HEK293T (cell line): Measurements from ENCODE around the gene CYP2W1.

Experiments
- CTCF ChIA-PET: fragments of 350-600 bp; formaldehyde crosslinking; extraction: SDS; loops from one replicate; lab custom pipeline; 2021; ENCODE audit warnings: antibody characterized with exemption, inconsistent platforms; lab: Yijun Ruan, JAX
- POLR2A ChIA-PET: fragments of 350-600 bp; formaldehyde crosslinking; extraction: SDS; loops from one replicate; lab custom pipeline; 2020; ENCODE audit warnings: antibody characterized with exemption, inconsistent platforms; lab: Yijun Ruan, JAX
- DNase-seq: peaks from one replicate; pipeline ENCODE4 v3.0.0; 2012; ENCODE audit warnings: mixed read lengths; ENCODE audit errors: extremely low spot score
- ARNT ChIP-seq: fragments of 450-650 bp; IDR thresholded peaks from 2 replicates; pipeline ENCODE4 v1.6.1; 2017; ENCODE audit warnings: mild to moderate bottlenecking
- BHLHE40 ChIP-seq: fragments of 450-650 bp; IDR thresholded peaks from 2 replicates; pipeline ENCODE4 v1.6.1; 2016; ENCODE audit warnings: mild to moderate bottlenecking, moderate library complexity, borderline replicate concordance
- CTBP1 ChIP-seq: fragments of 450-650 bp; IDR thresholded peaks from 2 replicates; pipeline ENCODE4 v1.6.1; 2016; ENCODE audit warnings: borderline replicate concordance
- ELF4 ChIP-seq: fragments of 450-650 bp; IDR thresholded peaks from 2 replicates; pipeline ENCODE4 v1.6.1; 2017; ENCODE audit warnings: antibody characterized with exemption
- FOXA1 ChIP-seq: fragments of 450-650 bp; IDR thresholded peaks from 2 replicates; pipeline ENCODE4 v1.6.1; 2016; ENCODE audit warnings: mild to moderate bottlenecking
- FOXK2 ChIP-seq: fragments of 450-650 bp; IDR thresholded peaks from 2 replicates; pipeline ENCODE4 v1.6.1; 2016; ENCODE audit warnings: mild to moderate bottlenecking
- FOXM1 ChIP-seq: fragments of 450-650 bp; IDR thresholded peaks from 2 replicates; pipeline ENCODE4 v1.6.1; 2017; ENCODE audit warnings: mild to moderate bottlenecking, borderline replicate concordance
- HDGF ChIP-seq: fragments of 450-650 bp; IDR thresholded peaks from 2 replicates; pipeline ENCODE4 v1.6.1; 2017; ENCODE audit warnings: antibody characterized with exemption, borderline replicate concordance
- L3MBTL2 ChIP-seq: fragments of 450-650 bp; conservative IDR thresholded peaks from 2 replicates; pipeline ENCODE4 v1.6.1; 2016; ENCODE audit warnings: mild to moderate bottlenecking
- LEF1 ChIP-seq: fragments of 450-650 bp; IDR thresholded peaks from 2 replicates; pipeline ENCODE4 v1.6.1; 2017; ENCODE audit warnings: mild to moderate bottlenecking, borderline replicate concordance
- NFRKB ChIP-seq: fragments of 450-650 bp; IDR thresholded peaks from 2 replicates; pipeline ENCODE4 v1.6.1; 2016; ENCODE audit warnings: mild to moderate bottlenecking, moderate library complexity
- PKNOX1 ChIP-seq: fragments of 450-650 bp; IDR thresholded peaks from 2 replicates; pipeline ENCODE4 v1.6.1; 2016
- SP1 ChIP-seq: fragments of 450-650 bp; IDR thresholded peaks from 2 replicates; pipeline ENCODE4 v1.6.1; 2017
- SUZ12 ChIP-seq: fragments of 450-650 bp; IDR thresholded peaks from 2 replicates; pipeline ENCODE4 v1.6.1; 2016; ENCODE audit warnings: mild to moderate bottlenecking
- TARDBP ChIP-seq: fragments of 450-650 bp; IDR thresholded peaks from 2 replicates; pipeline ENCODE4 v1.6.1; 2016
- ZNF384 ChIP-seq: fragments of 450-650 bp; IDR thresholded peaks from 2 replicates; pipeline ENCODE4 v1.6.1; 2016

Gene CYP2W1

DNA sequence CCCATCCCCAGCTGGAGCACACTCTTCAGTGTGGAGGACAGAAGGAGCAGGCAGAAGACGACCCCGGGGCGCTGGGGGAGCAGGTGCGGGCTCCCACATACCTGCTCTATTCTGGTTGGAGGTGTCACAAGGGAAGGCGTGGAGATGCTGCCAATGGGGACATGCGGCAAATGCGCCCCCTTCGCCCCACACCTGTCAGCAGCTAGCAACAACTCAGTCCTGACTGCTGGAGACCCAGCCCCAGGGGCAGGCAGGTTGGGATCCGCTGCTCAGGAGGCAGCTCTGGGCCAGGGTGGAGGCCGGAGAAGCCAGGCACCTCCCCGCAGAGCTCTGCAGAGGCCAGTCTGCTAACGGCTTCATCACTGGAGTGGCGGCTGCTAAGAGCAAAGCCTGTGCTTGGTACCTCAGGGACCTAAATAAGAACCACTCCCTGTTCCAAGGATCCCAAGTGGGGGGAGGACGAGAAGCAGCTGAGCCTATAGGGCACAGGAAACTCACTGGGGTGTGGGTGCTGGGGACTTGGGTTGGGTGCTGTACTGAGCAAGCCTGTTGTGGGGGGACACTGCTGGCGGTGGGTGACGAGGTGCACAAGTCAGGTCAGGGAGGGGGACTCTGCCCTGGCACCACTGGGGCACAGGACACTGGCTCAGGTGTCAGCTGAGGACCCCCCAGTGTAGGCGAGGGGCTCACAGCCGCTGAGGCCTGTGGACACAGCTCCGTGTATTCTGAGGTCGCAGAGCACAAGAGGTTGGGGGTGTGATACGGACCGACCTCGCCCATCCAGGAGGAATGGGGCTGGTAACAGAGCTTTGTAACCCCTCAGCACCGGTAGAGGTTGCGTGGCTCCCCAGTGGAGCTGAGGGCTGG is 42.1 kb downstream of the CYP2W1 start:
- CTCF ChIA-PET = interaction anchor here (0.6 kb wide), 1 partner anchor 40 kb away, joined by 3 read pairs; no protein-coding TSS in a partner anchor
- DNase-seq = no peak
- no peak for TF ChIP-seq ZNF384
- no peak for TF ChIP-seq HDGF
- no peak for TF ChIP-seq NFRKB
- no peak for TF ChIP-seq L3MBTL2
- no peak for TF ChIP-seq TARDBP
- TF ChIP-seq LEF1 = no peak
- no peak for TF ChIP-seq FOXK2
- TF ChIP-seq ARNT = no peak
- no peak for TF ChIP-seq CTBP1
- POLR2A ChIA-PET = no interaction called here

GRCh38 chr7:1025743-1026581 is 43.0 kb downstream of the CYP2W1 start:
- DNase-seq = no peak
- CTCF ChIA-PET = interaction anchor here (0.6 kb wide), 1 partner anchor 40 kb away, joined by 3 read pairs; no protein-coding TSS in a partner anchor
- POLR2A ChIA-PET = no interaction called here
- TF ChIP-seq FOXM1 = no peak
- TF ChIP-seq HDGF = no peak

- ChIA-PET POLR2A (interaction anchor here (1.0 kb wide), 1 partner anchor 8 kb away, joined by 3 read pairs; no protein-coding TSS in a partner anchor), CTCF (no interaction called here)
- DNase-seq = no peak
- no peak for TF ChIP-seq FOXK2
- no peak for TF ChIP-seq CTBP1
- no peak for TF ChIP-seq SP1
- TF ChIP-seq ELF4 = no peak
These were observed 43.8 kb downstream of the CYP2W1 start for GRCh38 chr7:1026721-1027161.

DNA sequence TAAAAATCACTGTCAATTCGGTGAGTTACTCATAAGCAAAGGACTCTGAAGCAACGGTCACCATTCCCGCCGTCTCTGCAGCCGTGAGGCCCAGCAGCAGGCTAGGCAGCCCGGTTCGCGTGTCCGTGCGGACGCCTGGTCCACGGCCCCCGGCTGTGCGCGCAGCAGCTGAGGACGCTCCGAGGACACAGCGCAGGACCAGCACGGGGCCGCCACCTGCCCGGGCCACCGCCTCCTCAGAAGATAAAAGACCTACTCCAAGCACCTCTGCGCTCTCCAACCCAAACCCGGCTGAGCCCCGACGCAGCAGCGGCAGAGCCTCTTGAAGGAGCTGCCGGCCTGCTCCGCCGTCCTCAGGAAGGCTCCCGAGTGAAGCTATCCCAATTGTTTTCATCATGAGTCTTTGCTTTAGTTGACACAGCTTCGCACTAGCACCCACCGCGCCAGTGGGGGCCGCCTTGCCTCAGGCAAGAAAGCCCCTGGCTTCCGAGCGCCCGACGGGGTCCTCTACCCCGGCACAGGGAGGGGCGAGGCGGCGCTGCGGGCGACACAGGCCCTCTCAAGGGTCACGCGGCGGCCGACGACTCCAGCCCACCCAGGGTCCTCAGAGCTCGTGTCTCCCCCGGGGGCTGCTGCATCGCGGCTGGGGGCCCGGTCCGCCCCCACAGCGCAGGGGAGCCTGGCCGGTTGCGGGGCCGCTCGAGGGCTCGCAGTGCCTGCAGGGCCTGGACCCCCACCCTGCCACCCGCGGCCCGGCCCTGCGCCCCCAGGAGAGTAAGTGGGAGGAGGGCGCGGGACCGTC is 44.5 kb downstream of the CYP2W1 start:
- POLR2A ChIA-PET = interaction anchor here (1.0 to 1.1 kb wide), 2 partner anchors 9 to 27 kb away, joined by 3 to 4 read pairs; no protein-coding TSS in a partner anchor
- CTCF ChIA-PET = no interaction called here
- TF ChIP-seq SP1 (no peak), SUZ12 (no peak), PKNOX1 (no peak), LEF1 (no peak), HDGF (no peak), FOXK2 (no peak), FOXM1 (no peak), TARDBP (no peak), BHLHE40 (no peak), L3MBTL2 (no peak), CTBP1 (no peak), ZNF384 (no peak), ELF4 (no peak), ARNT (no peak), FOXA1 (no peak), NFRKB (no peak)
- DNase-seq = peak; percentile 32

GRCh38 chr7:1028044-1028770 is 45.2 kb downstream of the CYP2W1 start:
- no peak for TF ChIP-seq HDGF
- peak; percentile 75; the same call in 1 of the 2 replicates for TF ChIP-seq LEF1
- DNase-seq = peak; percentile 95
- POLR2A ChIA-PET = interaction anchor here (1.0 to 1.1 kb wide), 3 partner anchors 9 to 26 kb away, joined by 3 to 4 read pairs (median 3); no protein-coding TSS in a partner anchor
- CTCF ChIA-PET = no interaction called here

DNA sequence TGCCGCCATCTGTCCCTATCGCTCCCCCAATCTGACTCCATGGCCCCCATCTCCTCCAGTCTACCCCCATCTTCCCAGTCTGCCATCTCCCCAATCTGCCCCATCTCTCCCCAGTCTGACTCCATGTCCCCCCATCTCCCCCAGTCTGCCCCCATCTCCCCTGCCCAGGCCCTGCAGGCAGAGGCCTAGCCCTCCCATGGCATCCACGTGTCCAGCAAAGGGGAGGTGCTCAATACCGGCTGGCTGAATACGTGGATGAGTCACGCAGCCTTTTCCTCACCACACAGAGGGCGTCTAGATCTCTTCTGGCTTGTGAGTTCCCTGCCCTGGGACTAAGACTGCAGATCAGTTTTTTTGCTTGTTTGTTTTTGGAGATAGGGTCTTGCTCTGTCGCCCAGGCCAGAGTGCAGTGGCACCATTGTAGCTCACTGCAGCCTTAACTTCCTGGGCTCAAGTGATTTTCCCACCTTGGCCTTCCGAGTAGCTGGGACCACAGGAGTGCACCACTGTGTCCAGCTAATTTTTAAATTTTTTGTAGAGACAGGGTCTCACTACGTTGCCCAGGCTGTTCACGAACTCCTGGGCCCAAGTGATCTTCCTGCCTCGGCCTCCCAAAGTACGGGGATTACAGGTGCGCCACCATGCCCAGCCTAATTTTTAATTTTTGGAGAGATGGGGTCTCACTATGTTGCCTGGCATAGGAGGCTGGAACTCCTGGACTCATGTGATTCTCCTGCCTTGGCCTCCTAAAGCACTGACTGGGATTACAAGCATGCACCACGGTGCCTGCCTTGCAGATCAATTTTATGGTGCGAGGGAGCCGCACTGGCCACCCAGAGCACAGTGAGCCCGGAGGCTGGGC is 46.0 kb downstream of the CYP2W1 start:
- DNase-seq = peak; percentile 70
- TF ChIP-seq CTBP1 (no peak), ARNT (no peak), BHLHE40 (no peak), ZNF384 (no peak), NFRKB (no peak), HDGF (no peak), L3MBTL2 (no peak; the same call in 1 of the 2 replicates), SUZ12 (no peak), FOXM1 (no peak), LEF1 (no peak), ELF4 (no peak), FOXK2 (no peak), SP1 (no peak), TARDBP (no peak), PKNOX1 (no peak)
- POLR2A ChIA-PET = interaction anchor here (1.1 kb wide), 1 partner anchor 13 kb away, joined by 3 read pairs; no protein-coding TSS in a partner anchor
- CTCF ChIA-PET = no interaction called here
